Heart left ventricle (tissue), 13 donors: ENCODE data around the gene PJA1.

ENCODE experiments used
- POLR2A ChIP-seq, 2 donors: fragments of 450-650 bp; IDR thresholded peaks; one replicate each; pipeline ENCODE4 v1.6.1; 2017; ENCODE audit warnings: antibody characterized with exemption in 2 of 2, mild to moderate bottlenecking in 2 of 2, moderate library complexity in 2 of 2
- TF ChIP-seq, protein P1 (sequence below), 12 donors: fragments of 200-600 bp; sonication (generic) in 4 of 12; IDR thresholded peaks; one replicate each; pipeline versions ENCODE4 v1.5.0 to v1.8.0; 2018 to 2022; ENCODE audit warnings: antibody characterized with exemption in 12 of 12, mild to moderate bottlenecking in 5 of 12
- donor health status: ischemic (EF 13 %, LVEDD 7.1; RV severe dilation, severe dysfunction).
- donor health status: DM: no; HTN: yes; CAD: no.
- donor health status: DM: no; HTN: no; CAD: no.
- donor health status: ischemic (EF 25% LVEDD 6.9; RV normal size, moderate dysfunction).
- donor health status: ischemic (EF 25% LVEDD 5.7; RV mildly dilated, moderate dysfunction).
- donor health status: ischemic (EF 35%, LVEDD 5.7; RV mildly dilated, moderate dysfunction).
- donor health status: nonischemic (EF 11% LVEDD 7.7; RV severe dilation, severe dysfunction).
- donor health status: DM: yes; HTN: yes; CAD: no.
- donor health status: PGD.
- donor health status: ischemic (EF 29% LVEDD 5.4; RV normal size, mild dysfunction).
- donor health status: nonischemic (EF 23%, LVEDD 6.1; RV moderate dilation, normal function).

DNA sequence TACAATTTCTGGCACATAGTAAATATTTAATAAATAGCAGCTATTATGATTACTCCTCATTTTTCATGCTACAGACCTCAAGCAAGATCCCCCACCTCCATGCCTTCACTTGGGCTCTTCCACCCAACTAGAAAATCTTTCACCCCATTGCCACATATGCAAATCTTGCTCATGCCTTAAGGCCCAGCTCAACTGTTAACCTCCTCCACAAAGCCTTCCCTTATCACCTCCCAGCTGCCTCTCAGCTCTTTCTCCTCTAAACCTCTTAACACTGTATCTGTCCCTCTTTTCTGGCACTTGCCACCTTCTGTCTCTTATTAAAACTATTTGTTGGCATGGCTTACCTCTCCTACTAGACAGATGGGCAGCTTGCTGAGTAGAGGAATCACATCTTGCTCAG, 51.5 kb downstream of the PJA1 start:
- no peak for TF ChIP-seq POLR2A (IDR thresholded peaks at IDR 0.05)
- TF ChIP-seq, protein P1, sequence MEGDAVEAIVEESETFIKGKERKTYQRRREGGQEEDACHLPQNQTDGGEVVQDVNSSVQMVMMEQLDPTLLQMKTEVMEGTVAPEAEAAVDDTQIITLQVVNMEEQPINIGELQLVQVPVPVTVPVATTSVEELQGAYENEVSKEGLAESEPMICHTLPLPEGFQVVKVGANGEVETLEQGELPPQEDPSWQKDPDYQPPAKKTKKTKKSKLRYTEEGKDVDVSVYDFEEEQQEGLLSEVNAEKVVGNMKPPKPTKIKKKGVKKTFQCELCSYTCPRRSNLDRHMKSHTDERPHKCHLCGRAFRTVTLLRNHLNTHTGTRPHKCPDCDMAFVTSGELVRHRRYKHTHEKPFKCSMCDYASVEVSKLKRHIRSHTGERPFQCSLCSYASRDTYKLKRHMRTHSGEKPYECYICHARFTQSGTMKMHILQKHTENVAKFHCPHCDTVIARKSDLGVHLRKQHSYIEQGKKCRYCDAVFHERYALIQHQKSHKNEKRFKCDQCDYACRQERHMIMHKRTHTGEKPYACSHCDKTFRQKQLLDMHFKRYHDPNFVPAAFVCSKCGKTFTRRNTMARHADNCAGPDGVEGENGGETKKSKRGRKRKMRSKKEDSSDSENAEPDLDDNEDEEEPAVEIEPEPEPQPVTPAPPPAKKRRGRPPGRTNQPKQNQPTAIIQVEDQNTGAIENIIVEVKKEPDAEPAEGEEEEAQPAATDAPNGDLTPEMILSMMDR (IDR thresholded peaks at IDR 0.05) = no peak
